HUES64 (cell line): ENCODE data around the gene ARAF.

ENCODE experiments used
- H3K27ac ChIP-seq: 2 replicates; pipeline ENCODE4 v1.7.0; 2013; ENCODE audit warnings: low read depth, low read length, inconsistent platforms
- H3K27me3 ChIP-seq: 2 replicates; pipeline ENCODE4 v1.6.1; 2013; ENCODE audit warnings: mild to moderate bottlenecking, low read length; ENCODE audit not compliant: insufficient read depth
- H3K36me3 ChIP-seq: 2 replicates; pipeline ENCODE4 v1.6.1; 2013; ENCODE audit warnings: mild to moderate bottlenecking, low read length; ENCODE audit not compliant: insufficient read depth
- H3K4me1 ChIP-seq: 2 replicates; pipeline ENCODE4 v1.6.1; 2013; ENCODE audit warnings: mild to moderate bottlenecking, low read length, moderate library complexity; ENCODE audit not compliant: insufficient read depth
- H3K4me3 ChIP-seq: 2 replicates; pipeline ENCODE4 v1.5.1; 2013; ENCODE audit warnings: mild to moderate bottlenecking, low read length, moderate library complexity
- H3K9ac ChIP-seq: 2 replicates; pipeline ENCODE4 v1.6.1; 2013; ENCODE audit warnings: mild to moderate bottlenecking, low read depth, low read length
- H3K9me3 ChIP-seq: 2 replicates; pipeline ENCODE4 v1.6.1; 2013; ENCODE audit warnings: low read depth, low read length; ENCODE audit not compliant: insufficient read depth
- WGBS: fragments of 150-250, 120-280 bp; methylation state at CpG from one replicate; pipeline ENCODE4 v1.1.7; 2013; ENCODE audit warnings: missing lambda C conversion rate; 5-methylcytosine and 5-hydroxymethylcytosine counted together

The ARAF gene

DNA sequence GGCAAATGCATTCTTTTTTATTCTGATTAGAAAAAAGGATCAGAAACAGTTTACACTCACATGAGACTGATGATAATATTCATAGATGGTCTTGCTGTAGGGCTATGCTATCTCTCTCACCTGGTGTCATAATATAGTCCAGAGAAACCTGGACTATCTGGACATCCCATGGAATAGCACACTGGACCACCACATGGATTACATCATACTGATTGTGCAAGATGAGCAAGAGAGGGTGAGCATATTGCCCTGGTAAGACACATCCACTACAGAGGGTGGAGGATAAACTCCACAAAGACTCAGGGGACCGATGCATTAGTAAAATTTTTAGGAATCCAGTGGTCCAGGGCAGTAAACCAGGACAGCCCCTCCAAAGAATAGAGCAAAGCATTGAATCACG is 50.5 kb downstream of the ARAF start:
- Histone ChIP-seq H3K4me1 (peaks cover 6% of the 10 kb centered on the region; the same call in 1 of the 2 replicates), H3K9ac (no peak overlapping the region), H3K9me3 (no peaks in the 10 kb centered on the region), H3K27me3 (no peaks in the 10 kb centered on the region), H3K36me3 (no peaks in the 10 kb centered on the region), H3K27ac (no peak overlapping the region), H3K4me3 (no peak overlapping the region)
- WGBS, result 86% methylated on average over 1 of the region's 2 CpGs

DNA sequence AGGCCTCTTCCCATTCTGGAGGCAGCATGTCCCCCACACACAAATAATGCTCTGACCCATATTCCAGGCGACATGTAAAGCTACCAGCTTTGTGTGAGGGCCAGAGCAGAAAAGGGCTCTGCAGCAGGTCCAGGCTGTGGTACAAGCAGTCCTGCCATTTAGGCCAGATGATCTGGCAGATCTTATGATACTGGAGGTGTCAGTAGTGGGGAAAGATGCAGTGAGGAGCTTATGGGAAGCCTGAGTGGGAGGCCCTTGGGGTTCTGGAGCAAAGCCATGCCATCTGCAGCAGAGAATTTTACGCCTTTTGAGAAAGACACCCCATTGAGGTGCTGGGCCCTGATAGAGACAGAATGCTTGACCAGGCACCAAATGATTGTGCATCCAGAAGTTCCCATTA is 50.9 kb downstream of the ARAF start:
- no peak overlapping the region for H3K4me3 ChIP-seq
- H3K36me3 ChIP-seq, result no peaks in the 10 kb centered on the region
- WGBS, result 96% methylated on average over 2 of the region's 2 CpGs
- no peak overlapping the region for H3K27ac ChIP-seq
- no peak overlapping the region for H3K9ac ChIP-seq
- no peaks in the 10 kb centered on the region for H3K27me3 ChIP-seq
- H3K9me3 ChIP-seq, result no peaks in the 10 kb centered on the region
- H3K4me1 ChIP-seq, result peaks cover 6% of the 10 kb centered on the region; the same call in 1 of the 2 replicates

- H3K4me3 ChIP-seq, result no peak overlapping the region
- no peaks in the 10 kb centered on the region for H3K9me3 ChIP-seq
- no peak overlapping the region for H3K9ac ChIP-seq
- peaks cover 6% of the 10 kb centered on the region; the same call in 1 of the 2 replicates for H3K4me1 ChIP-seq
- no peaks in the 10 kb centered on the region for H3K27me3 ChIP-seq
- H3K27ac ChIP-seq, result no peak overlapping the region
- no peaks in the 10 kb centered on the region for H3K36me3 ChIP-seq
Measured at GRCh38 chrX:47612418-47612817, 51.4 kb downstream of the ARAF start.

- no peak overlapping the region for H3K4me3 ChIP-seq
Measured at GRCh38 chrX:47613082-47613481, 52.1 kb downstream of the ARAF start.

GRCh38 chrX:47614618-47615017 is 53.6 kb downstream of the ARAF start:
- no peaks in the 10 kb centered on the region for H3K9me3 ChIP-seq
- no peak overlapping the region for H3K9ac ChIP-seq
- H3K27me3 ChIP-seq, result no peaks in the 10 kb centered on the region
- H3K36me3 ChIP-seq, result no peaks in the 10 kb centered on the region
- no peak overlapping the region for H3K27ac ChIP-seq
- WGBS, result 70% methylated on average over 5 of the region's 5 CpGs
- no peak overlapping the region for H3K4me3 ChIP-seq
- H3K4me1 ChIP-seq, result no peaks in the 10 kb centered on the region

More at GRCh38 chrX:47613082-47613481, 52.1 kb downstream of the ARAF start:
- no peak overlapping the region for H3K27ac ChIP-seq
- H3K27me3 ChIP-seq, result no peaks in the 10 kb centered on the region
- H3K9ac ChIP-seq, result no peak overlapping the region
- H3K36me3 ChIP-seq, result no peaks in the 10 kb centered on the region
- WGBS, result 91% methylated on average over 8 of the region's 8 CpGs
- no peaks in the 10 kb centered on the region for H3K9me3 ChIP-seq
- peaks cover 6% of the 10 kb centered on the region; the same call in 1 of the 2 replicates for H3K4me1 ChIP-seq

DNA sequence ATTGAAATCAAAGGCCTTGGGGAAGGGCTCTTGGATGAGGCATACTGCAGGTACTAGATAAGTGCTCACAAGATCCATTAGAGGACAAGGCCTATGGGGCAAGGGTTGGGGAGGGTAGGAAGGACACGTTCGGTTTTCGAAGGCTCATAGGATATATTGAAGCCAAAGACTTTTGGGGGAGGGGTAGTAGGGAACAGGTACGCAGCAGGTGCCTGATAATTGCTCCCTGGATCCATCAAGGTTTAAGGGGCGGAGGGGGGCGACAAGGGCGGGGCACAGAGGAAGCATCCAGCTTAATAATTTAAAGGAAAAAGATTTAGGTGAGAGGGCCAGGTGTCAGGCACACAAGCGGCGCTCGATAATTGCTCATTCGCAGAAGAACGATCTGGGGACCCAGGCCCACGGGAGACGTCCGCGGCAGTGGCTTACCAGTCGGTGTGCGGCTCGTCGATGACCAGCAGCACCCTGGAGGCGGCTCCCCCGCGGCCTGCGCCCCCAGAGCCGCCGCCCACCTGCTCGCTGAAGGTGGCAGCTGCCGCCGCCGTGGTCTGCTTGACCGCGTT is 58.0 kb downstream of the ARAF start:
- Histone ChIP-seq H3K27me3 (peaks cover 6% of the 10 kb centered on the region), H3K27ac (no peak overlapping the region), H3K4me1 (no peaks in the 10 kb centered on the region; the same call in 1 of the 2 replicates), H3K36me3 (no peaks in the 10 kb centered on the region), H3K9me3 (no peaks in the 10 kb centered on the region), H3K4me3 (peak overlapping the region; percentile 54), H3K9ac (no peak overlapping the region)
- 35% methylated on average over 32 of the region's 32 CpGs for WGBS

GRCh38 chrX:47619486-47620302 is 58.7 kb downstream of the ARAF start, which contains the start of gene SYN1:
Gene SYN1, minus strand, starts transcription at chrX:47619857. Its CDS starts 129 bp downstream, at chrX:47619728.
- Histone ChIP-seq H3K9me3 (no peaks in the 10 kb centered on the region), H3K36me3 (no peaks in the 10 kb centered on the region), H3K4me3 (peak within 1 kb of the TSS; percentile 54), H3K4me1 (no peaks in the 10 kb centered on the region; the same call in 1 of the 2 replicates), H3K27me3 (peaks cover 6% of the 10 kb centered on the region), H3K9ac (no peak within 1 kb of the TSS), H3K27ac (no peak within 1 kb of the TSS)
- WGBS, result 1% methylated on average over 64 of the region's 88 CpGs

GRCh38 chrX:47620303-47620685 is 59.3 kb downstream of the ARAF start:
- Histone ChIP-seq H3K4me3 (peak overlapping the region; percentile 54; the same call in 1 of the 2 replicates), H3K27me3 (peaks cover 6% of the 10 kb centered on the region), H3K9me3 (no peaks in the 10 kb centered on the region), H3K4me1 (no peaks in the 10 kb centered on the region; the same call in 1 of the 2 replicates), H3K9ac (no peak overlapping the region), H3K27ac (no peak overlapping the region), H3K36me3 (no peaks in the 10 kb centered on the region)
- WGBS, result 56% methylated on average over 9 of the region's 9 CpGs
